Activated CD8-positive, alpha-beta memory T cell treated with anti-CD3 and anti-CD28 coated beads, Interleukin-2, amount 50 U/mL, for 24 hours (primary cell): ENCODE results near the gene OTOG.

Experiments used
- DNase-seq: peaks from one replicate; pipeline ENCODE4 v3.0.0-alpha.2; 2020; ENCODE audit errors: extremely low read depth

Gene OTOG

DNA sequence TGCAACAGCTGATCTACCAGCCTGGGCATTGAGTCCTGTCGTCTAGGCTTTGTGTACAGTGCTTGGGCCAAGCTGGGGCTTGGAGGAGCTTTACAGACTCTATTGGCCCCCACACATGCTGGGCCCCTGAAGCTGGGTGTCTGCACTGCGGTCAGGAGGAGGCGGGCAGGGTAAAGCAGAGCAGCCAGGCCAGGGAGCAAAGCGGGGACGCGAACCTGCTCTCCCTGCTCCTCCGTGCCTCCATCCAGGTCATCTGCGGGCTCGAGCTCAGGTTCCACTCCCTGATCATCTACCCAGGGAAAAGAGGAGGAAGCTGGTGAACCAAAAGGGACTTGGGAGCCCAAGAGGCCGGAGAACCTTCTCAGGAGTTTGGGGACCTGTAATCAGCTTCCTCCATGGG lies 29.9 kb upstream of the OTOG start:
- no peak for DNase-seq

DNA sequence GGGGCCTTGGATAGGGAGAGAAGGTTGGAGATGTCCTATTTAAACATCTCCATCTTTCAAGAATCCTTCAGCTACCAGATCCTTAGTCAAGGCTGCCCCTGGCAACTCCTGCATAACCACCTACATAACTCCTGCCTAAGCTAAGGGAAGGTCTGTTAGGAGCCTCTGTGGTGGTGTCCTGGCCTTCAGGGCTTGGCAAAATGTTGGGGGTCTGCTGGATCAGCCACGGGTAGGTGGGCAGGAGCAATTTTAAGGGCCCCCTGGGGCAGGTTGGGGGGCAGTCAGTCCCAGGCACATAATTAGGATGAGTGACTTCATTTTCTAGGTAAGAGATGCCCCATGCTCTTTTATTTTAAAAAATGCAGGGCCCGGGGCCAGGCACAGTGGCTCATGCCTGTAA lies 28.7 kb upstream of the OTOG start:
- no peak for DNase-seq

DNA sequence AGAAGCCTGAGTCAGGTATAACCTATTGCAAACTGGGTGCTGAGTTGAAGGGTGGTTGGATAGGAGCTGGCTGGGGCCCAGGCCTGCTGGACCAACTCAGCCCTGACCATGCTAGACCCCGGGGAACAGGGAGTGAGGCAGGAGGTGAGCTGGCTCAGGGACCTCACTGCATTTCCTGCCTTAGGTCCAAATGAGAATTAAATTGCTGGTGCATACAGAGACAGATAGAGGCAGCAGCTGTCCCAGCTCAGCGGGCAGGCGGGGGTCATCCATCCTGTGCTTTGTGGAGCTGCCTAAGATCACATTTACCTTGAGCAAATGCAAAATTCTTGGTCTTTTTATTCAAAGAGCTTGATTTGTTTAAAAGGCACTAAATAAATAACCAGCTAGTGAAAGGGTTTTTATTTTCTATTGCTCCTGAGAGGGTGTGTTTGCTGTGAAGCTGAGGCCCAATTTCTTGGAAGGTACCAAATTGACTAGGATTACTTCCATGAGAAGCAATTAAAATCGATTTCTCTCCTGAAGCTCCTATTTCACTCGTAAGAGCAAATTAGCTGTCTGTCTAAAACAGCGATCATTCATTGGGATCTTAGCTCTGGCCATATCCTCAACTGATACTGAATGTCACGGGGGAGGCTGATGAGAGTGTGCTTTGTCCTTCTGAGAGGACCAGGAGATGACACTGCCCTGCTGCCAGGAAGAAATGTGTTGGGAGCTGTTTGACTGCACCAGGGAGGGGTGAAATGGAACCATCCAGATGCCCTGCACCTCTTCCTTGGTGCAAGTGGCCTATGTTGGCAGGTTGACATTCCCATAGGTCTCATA lies 27.8 kb upstream of the OTOG start:
- DNase-seq, result no peak

DNA sequence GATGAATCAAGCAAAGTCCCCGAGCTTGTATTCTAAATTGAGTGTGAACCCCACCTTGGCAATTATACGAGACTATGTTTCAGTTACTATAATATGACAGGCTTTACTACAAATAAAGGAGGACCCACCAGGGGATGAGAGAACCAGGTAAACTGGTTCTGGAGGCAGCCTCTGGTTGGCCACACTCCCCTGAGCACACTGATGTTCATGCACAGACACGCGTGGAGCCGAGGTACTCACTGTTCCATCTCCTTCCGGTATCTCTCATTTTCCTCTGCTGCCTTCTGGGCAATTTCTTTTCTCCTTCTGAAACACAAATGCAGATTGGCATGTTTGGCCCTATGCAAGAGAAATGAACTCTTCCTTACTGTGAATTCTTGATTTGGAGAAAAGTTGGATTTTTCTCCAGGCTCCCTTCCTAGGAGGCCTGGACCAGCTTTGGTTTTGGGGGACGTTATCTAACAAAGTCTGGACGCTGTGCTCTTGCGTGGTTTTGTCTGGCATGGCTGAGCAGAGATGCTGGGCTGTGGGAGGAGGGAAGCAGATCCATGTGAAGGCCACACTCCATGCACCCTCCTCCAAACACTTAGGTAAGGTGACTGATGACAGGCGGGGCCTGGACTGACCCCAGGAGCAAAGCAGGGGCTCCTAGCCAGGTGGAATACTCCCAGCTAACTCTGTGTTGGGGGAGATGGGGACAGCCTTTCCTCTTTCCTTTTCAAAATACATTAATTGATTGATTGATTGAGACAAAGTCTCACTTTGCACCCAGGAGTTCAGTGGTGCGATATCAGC lies 25.8 kb upstream of the OTOG start:
- no peak for DNase-seq

DNA sequence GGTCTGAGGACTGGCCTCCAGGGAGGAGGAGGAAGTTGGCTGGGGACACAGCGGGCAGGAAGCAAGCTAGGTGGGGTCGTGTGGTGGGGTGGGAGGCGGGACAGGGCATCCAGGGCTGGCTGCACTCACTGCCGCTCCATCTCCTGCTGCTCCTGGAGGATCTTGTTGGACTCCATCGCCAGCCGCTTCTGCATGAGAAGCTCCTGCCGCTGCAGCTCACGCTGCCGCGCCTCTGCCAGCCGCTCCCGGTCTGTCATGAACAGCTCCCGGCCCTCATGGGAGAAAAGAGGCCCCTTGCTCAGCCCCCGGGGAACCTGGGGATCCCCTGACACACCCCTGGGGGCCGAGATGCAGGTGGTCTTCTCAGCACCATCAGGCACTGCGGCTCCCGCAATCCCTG lies 24.4 kb upstream of the OTOG start:
- no peak for DNase-seq

DNA sequence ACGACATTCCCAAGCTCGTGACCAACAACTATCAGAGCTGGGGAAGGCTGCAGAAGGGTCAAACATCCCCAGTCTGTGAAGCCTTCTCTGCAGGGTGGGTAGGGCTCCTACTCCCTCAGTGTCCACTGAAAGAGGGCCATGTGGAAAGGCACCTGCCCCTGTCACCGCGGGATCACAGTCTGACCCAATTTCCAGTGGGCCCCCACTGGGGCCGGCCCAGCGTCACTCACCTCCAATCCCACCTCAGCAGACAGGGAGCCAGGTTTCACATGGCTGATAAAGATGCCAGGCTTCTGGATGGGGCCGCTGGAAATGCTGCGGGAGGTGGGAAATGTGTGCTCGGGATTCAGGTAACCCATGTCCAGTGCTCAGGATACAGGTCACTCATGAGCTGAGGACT lies 22.8 kb upstream of the OTOG start:
- DNase-seq, result no peak

DNA sequence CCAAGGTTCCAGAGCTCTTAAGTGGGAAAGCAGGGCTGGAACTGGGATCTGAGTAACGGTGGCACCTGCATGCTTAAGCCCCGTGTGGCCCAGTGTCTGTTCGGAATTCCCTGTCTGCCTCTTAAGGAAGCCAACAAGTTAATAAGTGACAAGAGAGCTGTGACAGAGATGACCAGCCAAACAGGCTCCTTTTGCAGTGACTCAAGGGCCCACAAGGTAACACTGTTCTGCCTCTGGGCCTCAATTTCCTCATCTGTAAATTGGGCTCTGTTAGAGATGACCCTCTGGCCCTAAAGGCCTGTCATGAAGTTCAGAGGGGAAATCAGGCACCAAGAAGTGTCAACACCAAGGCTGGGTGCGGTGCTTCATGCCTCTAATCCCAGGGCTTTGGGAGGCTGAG lies 21.5 kb upstream of the OTOG start:
- no peak for DNase-seq

DNA sequence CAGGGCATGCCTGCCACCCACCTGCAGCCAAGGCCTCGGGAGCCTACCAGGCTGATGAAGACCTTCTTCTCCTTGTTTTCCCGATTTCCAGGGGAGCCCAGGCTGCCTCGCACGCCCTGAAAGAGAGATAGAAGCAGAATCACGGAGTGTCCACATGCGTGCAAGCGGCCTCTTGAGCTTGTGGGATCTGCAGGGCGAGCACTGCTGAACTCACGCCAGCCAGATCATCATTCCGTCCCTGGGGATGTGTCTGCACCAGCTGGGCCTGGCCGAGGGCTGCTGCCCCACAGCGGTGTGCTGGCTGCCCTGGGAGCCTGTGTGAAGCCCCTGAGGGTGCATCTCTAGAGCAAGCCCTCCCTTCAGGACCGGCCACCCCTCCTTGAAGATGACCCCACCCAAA lies 20.7 kb upstream of the OTOG start:
- no peak for DNase-seq

DNA sequence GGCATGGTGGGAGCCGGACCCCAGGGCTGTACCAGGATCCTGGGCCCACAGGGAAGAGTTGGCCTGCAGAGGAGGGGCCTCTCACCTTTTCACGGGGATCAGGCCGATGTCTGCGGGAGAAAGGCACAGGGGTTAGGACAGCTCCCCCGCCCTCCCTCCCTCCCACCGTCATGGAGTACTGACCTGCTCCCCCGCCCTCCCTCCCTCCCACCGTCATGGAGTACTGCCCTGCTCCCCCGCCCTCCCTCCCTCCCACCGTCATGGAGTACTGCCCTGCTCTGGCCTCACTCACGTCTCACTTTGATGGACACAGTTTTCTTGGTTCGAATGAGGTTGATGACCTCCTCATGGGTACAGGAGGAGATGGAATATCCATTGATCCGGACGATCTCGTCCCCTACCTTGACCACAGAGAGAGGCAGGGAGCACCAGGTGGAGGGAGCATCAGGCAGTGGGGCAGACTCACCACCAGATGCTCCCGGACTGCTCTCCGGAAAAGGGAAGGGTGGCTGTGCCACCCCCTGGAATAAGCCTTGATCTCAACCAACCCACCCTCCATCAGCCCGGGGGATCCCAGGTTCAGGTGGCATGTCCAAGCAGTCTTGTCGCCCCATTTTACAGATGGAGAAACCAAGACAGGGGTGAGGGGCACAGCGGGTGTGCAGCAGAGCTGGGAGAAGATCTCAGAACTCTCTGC lies 20.0 kb upstream of the OTOG start:
- no peak for DNase-seq

DNA sequence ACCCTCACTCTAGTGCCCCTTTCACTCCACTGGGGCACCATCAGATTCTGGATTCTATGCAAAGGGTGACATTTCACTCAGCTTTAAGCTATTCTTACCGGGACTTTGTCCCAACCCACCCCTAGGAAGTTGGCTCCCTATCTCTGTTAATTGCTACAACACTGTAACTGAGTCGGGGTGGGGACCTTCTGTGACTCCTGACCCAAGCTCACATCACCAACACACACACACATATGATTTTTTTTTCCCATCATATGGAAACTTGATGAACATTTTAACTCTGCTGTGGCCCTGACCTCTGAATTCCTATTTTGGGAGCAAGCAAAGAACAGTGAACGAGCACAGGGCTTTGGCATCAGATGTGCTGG lies 19.4 kb upstream of the OTOG start:
- no peak for DNase-seq

DNA sequence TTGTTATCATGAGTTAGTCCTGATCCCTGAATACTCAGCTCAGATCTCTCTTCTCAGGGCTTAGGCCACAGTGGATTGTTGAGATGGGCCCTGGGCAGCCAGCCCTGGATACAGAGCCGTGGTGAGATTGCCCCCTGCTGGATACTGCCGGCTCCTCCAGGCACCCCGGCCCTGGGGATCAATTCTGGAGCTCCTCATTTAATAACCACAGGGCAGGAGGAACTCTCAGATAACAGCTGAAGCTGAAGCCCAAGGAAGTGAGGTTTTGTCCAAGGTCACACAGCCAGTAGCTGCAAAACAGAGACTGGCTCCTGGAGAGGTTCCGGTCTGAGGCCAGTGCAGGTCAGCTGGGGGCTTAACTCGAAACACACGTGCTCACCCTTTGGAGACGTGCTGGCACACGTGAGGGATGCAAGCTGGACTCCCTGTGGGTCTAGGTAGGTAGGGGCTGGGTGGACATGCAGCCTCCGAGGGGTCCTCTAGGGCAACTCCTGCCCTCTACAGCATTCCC lies 18.8 kb upstream of the OTOG start:
- DNase-seq, result no peak

DNA sequence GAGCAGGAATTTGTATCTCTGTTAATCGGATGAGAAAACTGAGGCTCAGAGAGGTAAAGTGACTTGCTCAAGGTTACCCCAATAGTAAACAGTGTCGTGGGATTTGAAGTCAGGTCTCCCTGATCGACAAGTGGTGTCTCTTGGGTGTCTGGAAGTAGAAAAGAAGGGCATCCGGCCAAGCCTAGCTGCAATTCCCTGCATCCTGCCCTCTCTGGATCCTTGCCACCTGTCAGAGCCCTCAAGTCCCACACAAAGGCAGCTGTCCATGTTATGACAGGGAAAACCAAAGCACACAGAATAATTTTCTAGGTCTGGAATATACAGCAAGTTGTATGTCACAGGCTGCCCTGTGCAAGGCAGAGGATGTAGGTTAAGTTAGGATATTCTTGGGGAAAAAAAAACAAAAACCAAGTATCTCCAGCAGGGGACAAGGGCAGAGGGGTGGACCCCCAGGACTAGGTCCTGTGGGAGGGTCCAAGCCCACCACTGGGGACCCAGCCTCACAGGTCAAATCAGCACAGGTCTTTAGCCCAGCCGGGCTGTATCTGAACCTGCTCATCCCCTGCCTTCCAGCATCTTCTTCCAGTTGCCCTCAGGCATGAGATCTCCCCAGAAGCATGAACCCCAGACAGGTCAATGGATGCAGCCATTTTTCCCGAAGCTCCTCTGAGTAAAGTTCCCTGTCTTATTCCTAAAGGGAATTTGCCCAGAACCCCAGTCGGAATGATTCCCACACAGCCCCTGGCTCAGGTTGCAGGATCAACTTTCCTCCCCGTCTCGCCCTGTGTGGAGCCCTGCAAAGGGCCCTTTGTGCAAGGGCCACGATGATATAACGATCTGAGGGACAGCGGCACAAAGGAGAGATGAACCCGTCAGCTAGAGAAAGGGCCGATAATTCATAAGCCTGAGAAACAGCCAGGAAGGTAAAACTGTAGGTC lies 17.9 kb upstream of the OTOG start:
- DNase-seq, result no peak

DNA sequence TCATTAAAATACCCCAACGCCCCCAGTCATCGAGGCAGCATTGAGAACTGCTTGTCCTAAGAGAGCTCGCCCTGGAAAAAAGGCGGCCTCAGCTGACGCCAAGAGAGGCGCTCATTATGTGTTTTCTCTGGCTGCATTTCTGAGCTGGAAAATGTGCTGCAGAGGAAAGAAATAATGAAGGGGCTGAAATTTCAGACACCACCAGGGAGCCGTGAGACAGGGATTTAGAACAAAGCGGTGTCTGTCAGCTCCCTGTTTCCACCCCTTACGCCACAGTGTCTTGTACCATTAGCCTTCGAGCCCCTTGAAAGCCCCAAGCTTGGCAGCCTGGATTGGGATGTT lies 17.2 kb upstream of the OTOG start:
- DNase-seq, result no peak

DNA sequence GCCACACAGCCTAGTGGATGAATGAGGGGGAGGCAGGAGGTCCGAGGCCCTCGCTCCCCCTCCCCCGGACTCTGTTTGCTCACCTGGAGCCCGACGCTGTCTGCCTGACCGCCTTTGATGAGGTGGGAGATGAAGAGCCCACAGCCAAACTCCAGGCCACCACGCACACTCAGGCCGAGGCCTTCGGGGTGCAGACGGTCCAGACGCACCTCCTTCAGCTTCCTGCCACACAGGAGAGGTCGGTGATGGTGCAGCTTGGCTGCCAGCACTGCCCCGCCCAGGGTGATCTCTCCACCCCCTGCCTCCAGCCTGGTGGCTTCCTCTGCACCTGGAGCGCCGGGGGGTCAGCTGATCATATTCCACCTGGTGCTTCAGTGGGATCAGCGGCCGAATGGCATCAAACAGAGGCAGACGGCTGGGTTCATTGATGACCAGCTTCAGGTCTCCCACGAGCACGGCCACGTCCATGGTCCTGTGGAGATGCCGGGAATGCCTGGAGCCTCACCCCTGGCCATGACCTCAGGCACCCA lies 15.9 kb upstream of the OTOG start:
- DNase-seq, result no peak

DNA sequence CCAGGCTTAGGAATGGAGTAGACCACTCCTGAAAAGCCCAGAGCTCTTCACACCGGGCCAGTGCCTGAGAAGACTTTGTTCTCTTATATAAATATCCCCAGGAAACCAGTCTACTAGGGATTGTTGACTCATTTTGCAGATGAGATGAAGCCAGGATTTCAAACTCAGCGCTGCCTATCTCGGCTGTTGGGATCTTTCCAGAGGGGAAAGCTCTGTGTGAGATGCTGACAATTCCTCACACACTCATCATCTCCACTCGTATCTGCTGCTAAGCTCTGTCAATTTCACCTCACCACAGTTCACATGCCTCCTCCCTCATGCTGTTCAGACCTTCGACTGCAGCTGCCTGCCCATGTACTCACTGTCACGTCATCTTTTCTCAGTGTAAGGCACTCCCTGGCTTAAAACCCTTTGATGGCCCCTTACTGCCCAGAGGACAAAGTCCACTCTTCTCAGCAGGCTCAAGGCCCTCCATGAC lies 15.4 kb upstream of the OTOG start:
- no peak for DNase-seq

DNA sequence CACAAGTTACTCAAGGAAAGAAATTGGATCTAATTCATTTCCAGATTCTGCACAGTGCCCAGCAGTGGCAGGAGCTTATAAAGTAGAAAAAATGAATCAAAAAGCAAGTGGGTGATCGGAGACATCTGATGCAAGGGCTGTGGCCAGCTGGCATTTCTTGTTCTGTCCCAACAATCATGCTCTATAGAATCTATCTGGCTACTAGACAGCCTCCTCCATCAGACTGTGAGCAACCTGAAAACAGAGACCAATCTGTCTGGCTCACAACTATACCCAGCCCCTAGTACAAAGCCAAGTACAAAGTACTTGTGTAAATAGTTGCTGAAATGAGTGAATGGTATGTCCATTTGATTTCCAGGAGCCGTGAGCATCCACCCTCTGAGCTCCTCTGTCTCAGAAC lies 14.3 kb upstream of the OTOG start:
- DNase-seq, result no peak

DNA sequence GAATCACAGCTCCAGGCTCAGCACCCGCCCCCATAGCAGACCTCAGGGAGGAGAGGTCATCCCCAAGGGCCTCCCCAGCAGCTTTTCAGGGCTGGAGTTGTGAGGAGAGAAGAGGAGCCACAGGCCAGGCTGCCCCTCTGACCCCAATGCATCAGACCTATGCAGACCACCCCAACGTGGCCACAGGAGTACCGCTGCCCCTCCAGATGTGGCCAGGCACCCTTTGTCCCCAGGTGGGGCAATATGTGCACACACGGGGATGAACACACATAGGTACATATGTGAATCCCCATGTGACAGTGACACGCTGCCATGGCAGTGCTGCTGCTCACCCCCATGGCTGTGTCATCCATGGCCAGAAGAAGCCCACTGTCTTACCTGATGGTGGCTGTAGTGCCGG lies 13.7 kb upstream of the OTOG start:
- no peak for DNase-seq

DNA sequence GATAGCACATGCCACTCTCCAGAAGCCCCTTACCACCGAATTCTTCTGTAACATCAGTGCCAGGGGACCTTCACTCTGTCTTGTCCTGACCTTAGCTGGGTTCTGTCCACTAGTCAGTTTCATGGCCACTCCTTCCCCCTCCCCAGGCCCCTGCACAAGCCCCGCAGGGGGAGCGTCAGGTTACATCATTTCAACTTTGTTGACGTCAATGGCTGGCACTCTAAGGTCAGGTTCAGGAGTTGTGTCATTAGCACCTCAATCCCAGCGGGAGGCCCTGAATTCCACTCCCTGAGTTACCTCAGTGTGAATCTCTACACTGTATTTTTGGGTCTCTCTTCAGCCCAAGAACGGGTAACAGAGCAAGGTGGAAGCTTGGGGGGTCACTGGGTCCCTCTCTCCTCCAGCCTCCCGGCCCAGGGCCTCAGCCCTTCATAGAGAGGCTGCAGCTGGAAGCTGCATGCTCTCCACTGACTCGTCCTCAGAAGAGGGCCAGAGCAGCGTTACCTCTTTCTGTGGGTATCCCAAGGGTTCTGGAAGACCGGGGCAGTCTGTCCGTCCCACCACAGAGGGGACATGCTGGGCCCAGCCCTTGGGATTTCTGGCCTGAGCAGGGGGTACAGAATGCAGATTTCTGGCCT lies 13.2 kb upstream of the OTOG start:
- no peak for DNase-seq

DNA sequence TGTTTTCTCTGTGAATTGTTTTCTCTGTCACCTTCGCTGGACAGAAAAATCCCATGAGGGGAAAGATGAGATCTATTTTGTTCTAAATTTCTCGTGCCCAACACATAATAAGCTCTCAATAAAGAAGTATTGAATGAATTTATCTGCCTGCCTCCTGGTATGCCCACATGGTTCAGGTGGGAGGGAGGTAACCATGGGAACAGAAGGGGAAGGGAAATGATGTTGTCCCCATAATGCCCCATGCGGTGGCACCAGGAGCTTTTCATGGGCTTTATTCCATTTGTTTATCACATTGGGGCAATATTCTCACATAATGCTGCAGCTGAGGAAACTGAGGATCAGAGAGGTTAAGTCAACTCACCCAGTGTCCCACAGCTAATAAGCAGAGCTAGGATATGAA lies 11.6 kb upstream of the OTOG start:
- no peak for DNase-seq

DNA sequence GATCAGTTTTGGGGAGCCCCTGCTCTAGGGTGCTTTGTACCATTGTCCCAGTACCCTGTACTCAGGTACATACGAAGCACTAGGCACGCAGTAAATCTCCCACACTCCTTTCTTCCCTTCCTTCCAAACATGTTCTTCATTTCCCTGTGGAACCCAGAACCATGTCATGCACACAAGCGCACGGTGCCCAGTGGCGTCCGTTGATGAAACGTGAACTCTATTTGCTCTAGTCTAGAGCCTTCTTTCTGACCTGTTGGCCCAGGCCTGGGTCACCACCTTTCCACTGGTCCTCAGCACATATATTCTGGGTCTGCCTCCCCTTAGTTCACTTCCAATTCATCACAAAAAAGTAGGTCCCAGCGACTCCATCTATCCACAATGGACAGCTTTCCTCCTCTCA lies 9.8 kb upstream of the OTOG start:
- DNase-seq, result no peak

DNA sequence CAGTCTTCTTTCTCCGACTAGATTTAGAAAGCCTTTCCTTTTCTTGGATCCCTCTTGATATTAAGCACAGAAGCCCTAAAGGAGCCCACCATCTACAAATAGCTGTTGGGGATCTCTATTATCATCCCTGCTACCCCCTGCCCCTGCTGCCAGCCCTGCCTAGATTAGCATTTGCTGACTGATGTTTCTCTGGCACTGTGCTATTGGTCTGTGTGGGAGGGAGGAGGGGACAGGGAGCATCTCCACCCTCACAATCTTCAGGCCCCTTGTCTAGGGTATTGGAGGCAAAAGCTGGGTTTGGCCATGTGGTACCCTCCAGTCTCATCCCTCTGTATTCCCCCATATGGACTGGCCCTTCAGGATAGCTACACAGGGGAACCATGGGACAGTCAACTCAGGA lies 9.0 kb upstream of the OTOG start:
- DNase-seq, result no peak
